ENCODE measurements around the gene NCAPD3.

The NCAPD3 gene

DNA sequence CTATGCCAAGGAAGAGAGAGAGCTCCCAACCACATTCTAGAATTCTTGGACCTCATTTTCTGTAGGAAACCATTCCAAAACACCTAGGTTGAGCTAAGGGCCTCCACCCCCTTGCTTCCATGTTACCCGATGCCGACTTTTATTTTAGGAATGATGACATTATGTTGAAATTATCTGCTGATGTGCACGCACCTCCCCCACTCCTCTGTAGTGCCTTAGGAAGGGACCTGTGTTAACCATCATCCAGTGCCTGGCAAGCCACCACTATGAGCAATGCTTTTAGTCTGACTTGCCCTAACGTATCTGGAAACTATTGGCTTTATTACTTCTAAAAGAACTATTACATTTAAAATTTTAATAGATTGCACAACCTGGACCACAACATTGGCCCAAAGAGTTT lies 42.1 kb downstream of the NCAPD3 start:
- Histone ChIP-seq H3K27me3 (ENCODE audit: control insufficient read depth, insufficient read depth, low read length) (no peaks in the 10 kb centered on the region), H3K36me3 (ENCODE audit: control insufficient read depth, insufficient read depth, low read length) (no peaks in the 10 kb centered on the region), H3K9me3 (ENCODE audit: control insufficient read depth, low read length) (no peaks in the 10 kb centered on the region), H3K9ac (no peak overlapping the region), H3K79me2 (no peaks in the 10 kb centered on the region), H2AFZ (no peak overlapping the region), H3K4me2 (ENCODE audit: low read length) (no peak overlapping the region), H3K27ac (no peak overlapping the region), H3K4me3 (ENCODE audit: low read depth, low read length) (no peak overlapping the region), H3K4me1 (no peaks in the 10 kb centered on the region)
- TF ChIP-seq, protein P1, sequence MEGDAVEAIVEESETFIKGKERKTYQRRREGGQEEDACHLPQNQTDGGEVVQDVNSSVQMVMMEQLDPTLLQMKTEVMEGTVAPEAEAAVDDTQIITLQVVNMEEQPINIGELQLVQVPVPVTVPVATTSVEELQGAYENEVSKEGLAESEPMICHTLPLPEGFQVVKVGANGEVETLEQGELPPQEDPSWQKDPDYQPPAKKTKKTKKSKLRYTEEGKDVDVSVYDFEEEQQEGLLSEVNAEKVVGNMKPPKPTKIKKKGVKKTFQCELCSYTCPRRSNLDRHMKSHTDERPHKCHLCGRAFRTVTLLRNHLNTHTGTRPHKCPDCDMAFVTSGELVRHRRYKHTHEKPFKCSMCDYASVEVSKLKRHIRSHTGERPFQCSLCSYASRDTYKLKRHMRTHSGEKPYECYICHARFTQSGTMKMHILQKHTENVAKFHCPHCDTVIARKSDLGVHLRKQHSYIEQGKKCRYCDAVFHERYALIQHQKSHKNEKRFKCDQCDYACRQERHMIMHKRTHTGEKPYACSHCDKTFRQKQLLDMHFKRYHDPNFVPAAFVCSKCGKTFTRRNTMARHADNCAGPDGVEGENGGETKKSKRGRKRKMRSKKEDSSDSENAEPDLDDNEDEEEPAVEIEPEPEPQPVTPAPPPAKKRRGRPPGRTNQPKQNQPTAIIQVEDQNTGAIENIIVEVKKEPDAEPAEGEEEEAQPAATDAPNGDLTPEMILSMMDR (IDR thresholded peaks at IDR 0.05) = no peak

DNA sequence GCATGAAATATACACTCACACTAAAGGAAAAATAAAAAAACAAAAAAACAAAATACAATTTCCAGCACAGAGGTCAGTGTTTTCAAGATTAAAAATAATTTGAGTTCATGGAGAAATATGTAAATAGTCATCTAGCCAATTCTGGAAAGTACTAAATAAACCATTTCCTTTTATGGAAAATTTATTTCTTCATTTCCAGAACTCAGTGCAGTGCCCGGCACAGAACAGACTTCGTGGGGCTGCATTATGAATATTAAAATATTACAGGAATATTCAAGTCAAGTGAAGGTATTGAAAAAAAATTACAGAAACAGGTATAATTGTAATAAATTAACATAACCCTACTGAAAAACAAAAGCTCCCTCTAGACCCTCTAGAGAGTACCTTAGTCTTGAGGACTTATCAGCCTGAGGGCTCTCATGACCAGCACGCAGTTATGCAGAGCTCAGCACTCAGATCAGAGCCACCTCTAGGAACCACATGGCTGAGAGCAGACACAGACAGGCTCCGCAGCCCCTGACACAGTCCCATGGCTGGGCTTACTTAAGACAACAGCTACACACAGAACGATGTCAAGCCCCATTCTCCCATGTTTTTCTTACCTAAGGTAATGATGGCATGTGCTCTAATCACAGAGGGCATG lies 45.6 kb downstream of the NCAPD3 start:
- H3K4me3 ChIP-seq (ENCODE audit: low read depth, low read length) = no peak overlapping the region
- no peak overlapping the region for H3K4me2 ChIP-seq (ENCODE audit: low read length)
- no peaks in the 10 kb centered on the region for H3K9me3 ChIP-seq (ENCODE audit: control insufficient read depth, low read length)
- H2AFZ ChIP-seq = no peak overlapping the region
- no peaks in the 10 kb centered on the region for H3K27me3 ChIP-seq (ENCODE audit: control insufficient read depth, insufficient read depth, low read length)
- H3K79me2 ChIP-seq = no peaks in the 10 kb centered on the region
- H3K36me3 ChIP-seq (ENCODE audit: control insufficient read depth, insufficient read depth, low read length) = no peaks in the 10 kb centered on the region
- no peaks in the 10 kb centered on the region for H3K4me1 ChIP-seq
- H3K27ac ChIP-seq = no peak overlapping the region
- TF ChIP-seq, protein P1 (IDR thresholded peaks at IDR 0.05) = no peak
- H3K9ac ChIP-seq = no peak overlapping the region

DNA sequence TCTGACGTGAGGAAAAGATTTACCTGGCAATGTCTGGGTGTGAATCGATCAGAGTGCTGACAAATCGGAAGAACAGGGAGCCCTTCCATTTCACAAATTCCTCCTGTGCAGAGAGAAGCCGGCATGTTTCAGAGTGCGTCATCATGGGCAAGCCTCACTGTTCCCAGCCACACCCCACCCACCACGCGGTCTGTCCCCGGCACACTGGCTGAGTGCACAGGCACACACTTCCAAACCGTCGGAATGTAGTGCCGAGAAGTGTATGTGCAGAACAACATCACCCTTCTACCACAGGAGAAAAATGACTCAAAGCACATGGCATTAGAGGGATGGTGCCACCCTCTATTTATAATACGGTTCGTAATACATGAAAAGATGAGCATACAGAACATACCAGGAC lies 47.5 kb downstream of the NCAPD3 start:
- Histone ChIP-seq H3K4me2 (ENCODE audit: low read length) (no peak overlapping the region), H3K4me3 (ENCODE audit: low read depth, low read length) (no peak overlapping the region), H3K9me3 (ENCODE audit: control insufficient read depth, low read length) (no peaks in the 10 kb centered on the region), H3K27ac (no peak overlapping the region), H3K79me2 (no peaks in the 10 kb centered on the region), H3K36me3 (ENCODE audit: control insufficient read depth, insufficient read depth, low read length) (no peaks in the 10 kb centered on the region), H3K9ac (no peak overlapping the region), H3K27me3 (ENCODE audit: control insufficient read depth, insufficient read depth, low read length) (no peaks in the 10 kb centered on the region), H2AFZ (no peak overlapping the region), H3K4me1 (no peaks in the 10 kb centered on the region)
- TF ChIP-seq, protein P1 (IDR thresholded peaks at IDR 0.05) = no peak

DNA sequence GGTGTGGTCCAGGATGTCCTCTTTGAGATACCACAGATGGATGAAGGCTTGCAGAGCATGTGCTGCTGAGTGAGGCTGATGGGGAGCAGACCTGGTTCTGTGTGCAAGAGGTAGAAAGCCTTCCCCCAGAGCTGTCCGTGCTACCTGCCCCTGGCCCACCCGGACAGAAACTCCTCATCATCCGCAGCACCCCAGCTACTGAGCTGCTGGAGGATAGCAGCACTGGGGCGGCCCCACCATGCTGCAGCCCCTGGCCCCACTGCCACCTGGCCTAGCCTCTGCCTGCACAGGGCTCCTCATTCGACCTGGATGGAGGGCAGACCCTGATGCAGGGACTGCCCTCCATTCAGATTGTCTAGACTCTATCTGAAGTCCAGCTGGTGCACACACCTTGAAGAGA lies 50.5 kb downstream of the NCAPD3 start:
- Histone ChIP-seq H3K9ac (no peak overlapping the region), H3K27me3 (ENCODE audit: control insufficient read depth, insufficient read depth, low read length) (no peaks in the 10 kb centered on the region), H3K79me2 (no peaks in the 10 kb centered on the region), H3K4me3 (ENCODE audit: low read depth, low read length) (no peak overlapping the region), H3K9me3 (ENCODE audit: control insufficient read depth, low read length) (no peaks in the 10 kb centered on the region), H3K4me2 (ENCODE audit: low read length) (no peak overlapping the region), H3K27ac (no peak overlapping the region), H3K4me1 (no peaks in the 10 kb centered on the region), H2AFZ (no peak overlapping the region), H3K36me3 (ENCODE audit: control insufficient read depth, insufficient read depth, low read length) (no peaks in the 10 kb centered on the region)
- TF ChIP-seq, protein P1 (IDR thresholded peaks at IDR 0.05) = no peak

DNA sequence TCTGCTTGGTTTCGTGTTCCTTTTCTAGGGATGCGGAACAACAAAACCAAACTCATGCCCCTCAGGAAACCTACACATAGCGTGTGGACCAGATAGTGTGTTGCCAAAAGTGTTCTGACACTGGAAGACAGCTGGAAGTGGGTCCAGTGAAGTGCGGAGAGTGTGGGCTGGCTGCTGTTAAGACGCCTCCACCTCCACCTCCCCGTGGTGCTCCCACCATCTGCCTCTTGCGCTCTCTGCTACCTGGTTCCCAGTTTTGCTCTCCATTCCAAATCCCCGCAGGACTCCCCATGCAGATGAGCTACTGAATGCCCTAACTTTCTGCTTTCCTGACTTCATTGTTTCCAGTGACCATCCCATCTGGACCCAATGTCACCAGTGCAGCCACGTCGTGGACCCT lies 51.8 kb downstream of the NCAPD3 start:
- Histone ChIP-seq H3K36me3 (ENCODE audit: control insufficient read depth, insufficient read depth, low read length) (no peaks in the 10 kb centered on the region), H3K4me1 (no peaks in the 10 kb centered on the region), H3K9ac (no peak overlapping the region), H3K27ac (no peak overlapping the region), H2AFZ (no peak overlapping the region), H3K4me2 (ENCODE audit: low read length) (no peak overlapping the region), H3K9me3 (ENCODE audit: control insufficient read depth, low read length) (no peaks in the 10 kb centered on the region), H3K4me3 (ENCODE audit: low read depth, low read length) (no peak overlapping the region), H3K27me3 (ENCODE audit: control insufficient read depth, insufficient read depth, low read length) (no peaks in the 10 kb centered on the region), H3K79me2 (no peaks in the 10 kb centered on the region)
- TF ChIP-seq, protein P1 (IDR thresholded peaks at IDR 0.05) = no peak
